ENCODE results near the gene AIRE. TPM values are rescaled to one million over a fixed set of nuclear protein-coding genes. Genes with fewer than 3 reads are reported as not detected.
"Not testable (repeated sequence)": the region's sequence is repeated elsewhere in the genome, so short reads cannot be mapped to it uniquely, and the experiment has no call there.

The AIRE gene
- total RNA-seq, 1 donor from 2014 or later = 0.13 TPM

DNA sequence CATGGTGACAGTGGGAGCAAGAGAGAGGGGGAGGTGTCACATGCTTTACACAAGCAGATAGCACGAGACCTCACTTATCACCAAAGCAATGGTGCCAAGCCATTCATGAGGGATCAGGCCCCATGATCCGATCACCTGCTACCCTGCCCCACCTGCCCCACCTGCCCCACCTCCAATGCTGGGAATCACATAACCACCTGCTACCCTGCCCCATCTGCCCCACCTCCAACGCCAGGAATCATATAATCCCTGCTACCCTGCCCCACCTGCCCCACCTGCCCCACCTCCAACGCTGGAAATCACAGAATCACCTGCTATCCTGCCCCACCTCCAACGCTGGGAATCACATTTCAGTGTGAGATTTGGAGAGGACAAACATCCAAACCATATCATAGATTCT lies 10.6 kb upstream of the AIRE start:
- TF ChIP-seq, protein P1, sequence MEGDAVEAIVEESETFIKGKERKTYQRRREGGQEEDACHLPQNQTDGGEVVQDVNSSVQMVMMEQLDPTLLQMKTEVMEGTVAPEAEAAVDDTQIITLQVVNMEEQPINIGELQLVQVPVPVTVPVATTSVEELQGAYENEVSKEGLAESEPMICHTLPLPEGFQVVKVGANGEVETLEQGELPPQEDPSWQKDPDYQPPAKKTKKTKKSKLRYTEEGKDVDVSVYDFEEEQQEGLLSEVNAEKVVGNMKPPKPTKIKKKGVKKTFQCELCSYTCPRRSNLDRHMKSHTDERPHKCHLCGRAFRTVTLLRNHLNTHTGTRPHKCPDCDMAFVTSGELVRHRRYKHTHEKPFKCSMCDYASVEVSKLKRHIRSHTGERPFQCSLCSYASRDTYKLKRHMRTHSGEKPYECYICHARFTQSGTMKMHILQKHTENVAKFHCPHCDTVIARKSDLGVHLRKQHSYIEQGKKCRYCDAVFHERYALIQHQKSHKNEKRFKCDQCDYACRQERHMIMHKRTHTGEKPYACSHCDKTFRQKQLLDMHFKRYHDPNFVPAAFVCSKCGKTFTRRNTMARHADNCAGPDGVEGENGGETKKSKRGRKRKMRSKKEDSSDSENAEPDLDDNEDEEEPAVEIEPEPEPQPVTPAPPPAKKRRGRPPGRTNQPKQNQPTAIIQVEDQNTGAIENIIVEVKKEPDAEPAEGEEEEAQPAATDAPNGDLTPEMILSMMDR (IDR thresholded peaks at IDR 0.05; ENCODE audit: unreplicated experiment) = no peak
- Mint-ChIP-seq H3K36me3 (no peaks in the 10 kb centered on the region), H3K4me3 (no peak overlapping the region), H3K9me3 (peaks cover 5% of the 10 kb centered on the region), H3K4me1 (no peaks in the 10 kb centered on the region), H3K27ac (no peak overlapping the region), H3K27me3 (ENCODE audit: low read depth) (peaks cover 10% of the 10 kb centered on the region)
- DNase-seq (ENCODE audit: low spot score in 2 of 2, unreplicated experiment in 2 of 2) = no peak

DNA sequence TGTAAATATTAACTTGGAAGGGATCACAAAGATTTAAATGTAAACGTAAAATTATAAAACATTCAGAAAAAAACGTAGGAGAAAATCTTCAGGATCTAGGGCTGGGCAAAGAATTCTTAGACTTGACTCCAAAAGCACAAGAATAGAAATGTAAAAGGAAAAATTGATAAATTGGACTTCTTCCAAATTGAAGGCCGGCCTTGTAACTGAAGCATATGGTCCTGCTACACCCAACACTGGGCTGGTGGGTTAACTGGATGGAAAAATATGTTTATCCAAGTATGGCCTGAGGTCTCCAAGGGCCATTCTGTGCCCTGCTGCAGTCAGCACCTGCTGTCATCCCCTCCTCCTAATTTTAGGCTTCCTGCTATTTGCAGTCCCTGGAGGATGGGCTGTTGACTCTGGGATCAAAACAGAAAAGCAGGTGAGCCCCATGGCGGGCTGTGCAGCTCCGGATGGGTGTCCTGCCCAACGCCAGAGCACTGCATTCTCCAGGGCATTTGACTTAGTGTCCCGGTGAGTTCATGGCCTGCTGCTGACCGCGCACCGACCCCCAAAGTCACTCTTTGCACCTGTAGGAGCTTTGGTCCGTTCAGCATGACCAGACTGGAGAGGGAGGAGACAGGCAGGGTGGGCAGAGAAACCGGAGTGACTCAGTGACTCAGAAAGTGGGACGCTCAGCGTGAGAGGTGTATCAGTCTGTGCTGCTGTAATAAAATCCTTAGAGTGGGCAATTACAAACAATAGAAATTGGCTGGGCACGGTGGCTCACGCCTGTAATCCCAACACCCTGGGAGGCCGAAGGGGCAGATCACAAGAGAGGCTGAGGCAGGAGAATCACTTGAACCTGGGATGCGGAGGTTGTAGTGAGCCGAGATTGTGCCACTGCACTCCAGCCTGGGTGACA lies 6.1 kb upstream of the AIRE start:
- Mint-ChIP-seq H3K4me1 (peaks cover 15% of the 10 kb centered on the region), H3K36me3 (no peaks in the 10 kb centered on the region), H3K27ac (no peak overlapping the region), H3K27me3 (ENCODE audit: low read depth) (peaks cover 8% of the 10 kb centered on the region), H3K9me3 (peaks cover 5% of the 10 kb centered on the region), H3K4me3 (no peak overlapping the region)
- no peak for DNase-seq (ENCODE audit: low spot score in 2 of 2, unreplicated experiment in 2 of 2)
- TF ChIP-seq, protein P1 (IDR thresholded peaks at IDR 0.05; ENCODE audit: unreplicated experiment) = no peak

DNA sequence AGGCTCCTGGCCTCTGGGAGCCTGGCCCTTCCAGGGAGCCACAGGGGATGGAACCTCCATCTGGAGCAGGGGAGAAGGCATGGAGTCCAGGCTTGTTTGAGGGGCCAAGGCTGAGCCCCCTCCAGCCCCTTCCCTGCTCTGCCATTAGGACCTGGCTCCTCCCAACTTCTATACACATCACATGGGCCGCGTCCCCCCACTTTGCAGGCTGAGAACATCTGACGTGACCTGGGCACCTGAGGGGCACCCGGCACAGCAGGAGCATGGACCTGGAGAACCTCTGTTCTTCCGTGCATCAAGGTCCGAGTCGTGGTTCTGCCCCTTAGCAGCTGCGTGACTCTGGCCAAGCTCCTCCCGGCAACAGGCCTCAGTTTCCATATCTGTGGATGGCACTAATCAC lies 3.9 kb upstream of the AIRE start:
- H3K27ac Mint-ChIP-seq = no peak overlapping the region
- H3K27me3 Mint-ChIP-seq (ENCODE audit: low read depth) = peaks cover 11% of the 10 kb centered on the region
- H3K9me3 Mint-ChIP-seq = no peaks in the 10 kb centered on the region
- H3K36me3 Mint-ChIP-seq = no peaks in the 10 kb centered on the region
- TF ChIP-seq, protein P1 (IDR thresholded peaks at IDR 0.05; ENCODE audit: unreplicated experiment) = no peak
- H3K4me1 Mint-ChIP-seq = peaks cover 15% of the 10 kb centered on the region
- H3K4me3 Mint-ChIP-seq = no peak overlapping the region
- DNase-seq (ENCODE audit: low spot score in 2 of 2, unreplicated experiment in 2 of 2) = no peak

DNA sequence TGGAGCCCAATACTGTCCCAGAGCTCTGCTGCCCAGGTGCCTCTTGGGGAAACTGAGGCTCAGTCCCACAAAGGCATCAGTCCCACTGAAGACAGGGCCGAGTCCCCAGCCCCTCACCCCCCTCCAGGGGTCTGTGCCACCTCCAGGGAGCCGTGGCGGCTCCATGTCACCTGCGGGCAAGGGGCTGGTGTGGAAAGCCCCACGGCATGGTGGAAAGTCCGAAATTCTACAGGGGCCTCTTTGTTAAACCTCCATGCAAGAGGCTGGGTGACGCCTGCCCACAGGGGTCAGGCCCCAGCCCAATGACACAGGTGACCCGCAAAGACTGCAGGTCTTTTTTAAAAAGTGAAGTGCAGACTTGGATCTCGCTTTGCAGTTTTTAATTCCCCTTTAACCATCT lies 3.3 kb upstream of the AIRE start:
- TF ChIP-seq, protein P1 (IDR thresholded peaks at IDR 0.05; ENCODE audit: unreplicated experiment) = no peak
- Mint-ChIP-seq H3K4me3 (no peak overlapping the region), H3K9me3 (no peaks in the 10 kb centered on the region), H3K27me3 (ENCODE audit: low read depth) (peaks cover 12% of the 10 kb centered on the region), H3K36me3 (no peaks in the 10 kb centered on the region), H3K27ac (no peak overlapping the region), H3K4me1 (peaks cover 15% of the 10 kb centered on the region)
- no peak for DNase-seq (ENCODE audit: low spot score in 2 of 2, unreplicated experiment in 2 of 2)

DNA sequence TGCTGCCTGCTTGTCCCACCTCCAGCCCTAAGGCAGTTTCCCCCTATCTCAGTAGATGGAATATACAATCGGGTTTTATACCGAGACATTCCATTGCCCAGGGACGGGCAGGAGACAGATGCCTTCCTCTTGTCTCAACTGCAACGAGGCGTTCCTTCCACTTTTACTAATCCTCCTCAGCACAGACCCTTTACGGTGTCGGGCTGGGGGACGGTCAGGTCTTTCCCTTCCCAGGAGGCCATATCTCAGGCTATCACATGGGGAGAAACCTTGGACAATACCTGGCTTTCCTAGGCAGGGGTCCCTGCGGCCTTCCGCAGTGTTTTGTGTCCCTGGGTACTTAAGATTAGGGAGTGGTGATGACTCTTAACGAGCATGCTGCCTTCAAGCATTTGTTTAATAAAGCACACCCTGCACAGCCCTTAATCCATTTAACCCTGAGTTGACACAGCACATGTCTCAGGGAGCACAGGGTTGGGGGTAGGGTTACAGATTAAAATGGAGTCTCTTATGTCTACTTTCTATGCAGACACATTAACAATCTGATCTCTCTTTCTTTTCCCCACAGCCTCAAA lies 2.4 kb upstream of the AIRE start:
- Mint-ChIP-seq H3K27me3 (ENCODE audit: low read depth) (peaks cover 16% of the 10 kb centered on the region), H3K4me1 (peaks cover 15% of the 10 kb centered on the region)
- H3K27ac Mint-ChIP-seq; H3K4me3 Mint-ChIP-seq; DNase-seq (ENCODE audit: low spot score in 2 of 2, unreplicated experiment in 2 of 2); H3K9me3 Mint-ChIP-seq; H3K36me3 Mint-ChIP-seq: not testable (repeated sequence)

DNA sequence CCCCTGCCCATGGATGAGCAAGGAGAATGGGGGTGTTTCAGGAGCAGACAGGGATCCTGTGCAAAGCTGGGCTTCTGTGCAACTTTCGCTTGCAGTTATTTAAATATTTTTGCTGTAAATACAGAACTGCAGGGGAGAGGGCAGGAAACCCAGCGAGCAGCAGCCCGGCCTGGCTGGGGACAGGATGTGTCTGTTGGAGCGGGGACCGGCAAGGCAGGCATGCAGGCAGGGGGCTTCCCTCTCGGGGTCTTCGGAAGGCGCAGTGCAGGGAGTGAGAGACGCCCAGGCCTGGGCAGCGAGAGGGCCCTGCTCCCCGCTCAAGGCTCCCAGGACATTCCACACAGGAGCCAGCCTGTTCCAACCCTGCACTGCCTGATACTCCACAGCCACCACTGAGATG lies 1.7 kb upstream of the AIRE start:
- TF ChIP-seq, protein P1 (IDR thresholded peaks at IDR 0.05; ENCODE audit: unreplicated experiment) = no peak
- H3K27me3 Mint-ChIP-seq (ENCODE audit: low read depth) = peaks cover 16% of the 10 kb centered on the region
- H3K27ac Mint-ChIP-seq = no peak overlapping the region
- no peak for DNase-seq (ENCODE audit: low spot score in 2 of 2, unreplicated experiment in 2 of 2)
- H3K4me3 Mint-ChIP-seq = no peak overlapping the region
- H3K9me3 Mint-ChIP-seq = no peaks in the 10 kb centered on the region
- no peaks in the 10 kb centered on the region for H3K36me3 Mint-ChIP-seq
- peaks cover 15% of the 10 kb centered on the region for H3K4me1 Mint-ChIP-seq

Measured in mesothelial cell of epicardium (in vitro differentiated cells).